Ishikawa (cell line): ENCODE measurements around the gene PJA2.
A peak's percentile ranks its signal among the peaks of the same experiment; 100 is the strongest.

Experiments
- CEBPB ChIP-seq: IDR thresholded peaks from 2 replicates; pipeline ENCODE4 v1.6.1; 2012
- CREB1 ChIP-seq: IDR thresholded peaks from 2 replicates; pipeline ENCODE4 v1.6.1; 2012; ENCODE audit warnings: low read depth
- EGR1 ChIP-seq: IDR thresholded peaks from 2 replicates; pipeline ENCODE4 v1.6.1; 2012
- EP300 ChIP-seq: IDR thresholded peaks from 2 replicates; pipeline ENCODE4 v1.6.1; 2012; ENCODE audit warnings: borderline replicate concordance
- FOXM1 ChIP-seq: IDR thresholded peaks from 2 replicates; pipeline ENCODE4 v1.6.1; 2012; ENCODE audit warnings: low read depth, borderline replicate concordance
- MAX ChIP-seq: IDR thresholded peaks from 2 replicates; pipeline ENCODE4 v1.6.1; 2012
- NFIC ChIP-seq: IDR thresholded peaks from 2 replicates; pipeline ENCODE4 v1.6.1; 2012
- RAD21 ChIP-seq: IDR thresholded peaks from 2 replicates; pipeline ENCODE4 v1.6.1; 2012; ENCODE audit warnings: low read depth
- REST ChIP-seq: IDR thresholded peaks from 2 replicates; pipeline ENCODE4 v1.6.1; 2012; ENCODE audit warnings: low read depth, mild to moderate bottlenecking
- TAF1 ChIP-seq: IDR thresholded peaks from 2 replicates; pipeline ENCODE4 v1.6.1; 2012; ENCODE audit warnings: low read depth, mild to moderate bottlenecking
- TCF12 ChIP-seq: IDR thresholded peaks from 2 replicates; pipeline ENCODE4 v1.6.1; 2012; ENCODE audit warnings: low read depth
- TEAD4 ChIP-seq: IDR thresholded peaks from 2 replicates; pipeline ENCODE4 v1.6.1; 2012
- USF1 ChIP-seq: IDR thresholded peaks from 2 replicates; pipeline ENCODE4 v1.6.1; 2012
- YY1 ChIP-seq: IDR thresholded peaks from 2 replicates; pipeline ENCODE4 v1.6.1; 2012; ENCODE audit warnings: low read depth
- ZBTB7A ChIP-seq: IDR thresholded peaks from 2 replicates; pipeline ENCODE4 v1.6.1; 2012; ENCODE audit warnings: low read depth

Gene PJA2

GRCh38 chr5:109409844-109410388 is at the start of gene PJA2:
Gene PJA2 (minus strand): TSS chr5:109409974. CDS start chr5:109383433, 26,541 bp downstream.
- peak; percentile 44; the same call in 1 of the 2 replicates for TF ChIP-seq EP300
- TF ChIP-seq NFIC = no peak
- TF ChIP-seq RAD21 = no peak
- no peak for TF ChIP-seq MAX
- TF ChIP-seq USF1 = no peak
- no peak for TF ChIP-seq TCF12
- peak; percentile 71 for TF ChIP-seq CREB1
- no peak for TF ChIP-seq REST
- TF ChIP-seq EGR1 = peak; percentile 63; the same call in 1 of the 2 replicates
- TF ChIP-seq CEBPB = no peak
- TF ChIP-seq TEAD4 = no peak
- TF ChIP-seq YY1 = no peak
- 0 out of 2 replicates have a peak, but pooled peaks have one; percentile 37 for TF ChIP-seq ZBTB7A
- TF ChIP-seq TAF1 = peak; percentile 61; the same call in 1 of the 2 replicates
- TF ChIP-seq FOXM1 = no peak

- TF ChIP-seq RAD21 (no peak), TCF12 (0 out of 2 replicates have a peak, but pooled peaks have one; percentile 17), MAX (no peak), REST (no peak), ZBTB7A (no peak), EP300 (no peak), NFIC (no peak)
These were observed 45.9 kb upstream of the PJA2 start for GRCh38 chr5:109455598-109456096.

GRCh38 chr5:109454731-109455505 is 45.1 kb upstream of the PJA2 start:
- no peak for TF ChIP-seq YY1

- TF ChIP-seq NFIC (no peak), MAX (no peak), REST (no peak), EGR1 (no peak), RAD21 (no peak), TCF12 (no peak), USF1 (no peak), TEAD4 (no peak), ZBTB7A (no peak)
These were observed 43.5 kb upstream of the PJA2 start for GRCh38 chr5:109453251-109453650.
